Esophagus muscularis mucosa (tissue), 4 donors: ENCODE data around the gene UCN2. TPM values are rescaled to one million over a fixed set of nuclear protein-coding genes. Genes with fewer than 3 reads are reported as not detected.

Experiments used
- DNase-seq: peaks from one replicate; pipeline ENCODE4 v3.0.0-alpha.2; 2017; ENCODE audit errors: extremely low spot score
- H3K27ac ChIP-seq, 4 donors: fragments of 200-600 bp; sonication (generic); replicated peaks in 1 of 4; 1 replicate in 3 of 4; 2 replicates in 1 of 4; pipeline ENCODE4 v1.5.1; 2016 to 2019; ENCODE audit warnings: mild to moderate bottlenecking in 1 of 4
- H3K27me3 ChIP-seq, 4 donors: fragments of 200-600 bp; sonication (generic); one replicate each; pipeline versions ENCODE4 v1.5.1 to v1.6.0; 2016 to 2019
- H3K36me3 ChIP-seq, 4 donors: fragments of 200-600 bp; sonication (generic); one replicate each; pipeline ENCODE4 v1.5.1; 2016 to 2019
- H3K4me1 ChIP-seq, 4 donors: fragments of 200-600 bp; sonication (generic); one replicate each; pipeline ENCODE4 v1.5.1; 2016 to 2019
- H3K4me3 ChIP-seq, 4 donors: fragments of 200-600 bp; sonication (generic); 1 replicate in 2 of 4; 2 replicates in 2 of 4; pipeline ENCODE4 v1.5.1; 2016 to 2019; ENCODE audit warnings: mild to moderate bottlenecking in 4 of 4, moderate library complexity in 1 of 4
- H3K9me3 ChIP-seq, 4 donors: fragments of 200-600 bp; sonication (generic); 1 replicate in 3 of 4; 2 replicates in 1 of 4; pipeline ENCODE4 v1.5.1; 2016 to 2019
- EP300 ChIP-seq: sonication (generic); formaldehyde crosslinking; IDR thresholded peaks from one replicate; pipeline ENCODE4 v1.6.1; 2017; ENCODE audit warnings: antibody characterized with exemption
- POLR2A ChIP-seq: fragments of 450-650 bp; IDR thresholded peaks from one replicate; pipeline ENCODE4 v1.6.1; 2017; ENCODE audit warnings: antibody characterized with exemption, moderate library complexity, mild to moderate bottlenecking, low read depth
- POLR2AphosphoS5 ChIP-seq, 2 donors: sonication (generic); formaldehyde crosslinking; IDR thresholded peaks; one replicate each; pipeline ENCODE4 v1.6.1; 2017; ENCODE audit warnings: antibody characterized with exemption in 2 of 2
- WGBS: methylation state at CpG from one replicate; pipeline ENCODE4 v1.1.5; 2018; 5-methylcytosine and 5-hydroxymethylcytosine counted together
- intact Hi-C: fragments of 100-400 bp; cut with DNase I; formaldehyde crosslinking; loops from one replicate; pipeline ENCODE4 v1.15.1; 2023
- total RNA-seq, 4 donors: library from RNA; depleted of rRNA; stranded (reverse); fragments of >200 nt; gene quantifications; one replicate each; pipeline versions ENCODE4 v1.1.0 to v1.2.1, GENCODE V29; 2016
- TF ChIP-seq, protein P1 (sequence below), 3 experiments: fragments of 200-600 bp in 2 of 3; fragments of 450-650 bp in 1 of 3; sonication (generic) in 2 of 3; IDR thresholded peaks; one replicate each; pipeline ENCODE4 v1.5.1; 2017 to 2019; ENCODE audit warnings: antibody characterized with exemption in 3 of 3, mild to moderate bottlenecking in 2 of 3, moderate library complexity in 1 of 3

UCN2 gene
- total RNA-seq, 4 donors from 2014 or later, result not detected

DNA sequence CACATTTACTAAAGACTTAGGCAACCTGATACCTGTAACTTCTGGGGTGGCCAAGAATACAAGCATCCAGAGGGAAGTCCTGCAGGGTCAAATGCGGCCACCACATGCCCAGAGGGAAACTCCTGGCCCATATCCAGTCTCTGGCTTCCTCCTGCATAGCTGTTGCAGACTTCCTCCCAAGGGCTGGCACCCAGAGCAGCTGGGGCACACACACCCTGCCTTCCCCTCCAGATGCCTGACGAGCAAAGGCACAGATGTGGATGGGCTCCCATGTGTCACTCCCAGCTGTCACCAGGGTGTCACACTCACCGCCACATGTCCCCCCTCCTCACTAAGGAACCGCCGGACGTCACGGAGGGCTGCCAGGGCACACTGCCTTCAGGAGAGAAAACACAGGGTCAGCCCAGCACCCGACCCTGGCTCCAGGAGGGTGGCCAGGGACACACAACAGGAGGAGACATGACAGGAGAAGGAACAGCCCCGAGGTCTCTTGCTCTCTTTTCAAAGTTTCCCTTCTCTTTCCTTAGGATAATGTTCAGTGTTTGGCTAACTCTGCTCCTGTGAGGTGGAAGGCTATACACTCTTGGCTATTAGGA, 20.2 kb downstream of the UCN2 start:
- peaks cover 0 to 41% (median 7%) of the 10 kb centered on the region in 4 donors for H3K36me3 ChIP-seq
- intact Hi-C loops, result no loop called here

DNA sequence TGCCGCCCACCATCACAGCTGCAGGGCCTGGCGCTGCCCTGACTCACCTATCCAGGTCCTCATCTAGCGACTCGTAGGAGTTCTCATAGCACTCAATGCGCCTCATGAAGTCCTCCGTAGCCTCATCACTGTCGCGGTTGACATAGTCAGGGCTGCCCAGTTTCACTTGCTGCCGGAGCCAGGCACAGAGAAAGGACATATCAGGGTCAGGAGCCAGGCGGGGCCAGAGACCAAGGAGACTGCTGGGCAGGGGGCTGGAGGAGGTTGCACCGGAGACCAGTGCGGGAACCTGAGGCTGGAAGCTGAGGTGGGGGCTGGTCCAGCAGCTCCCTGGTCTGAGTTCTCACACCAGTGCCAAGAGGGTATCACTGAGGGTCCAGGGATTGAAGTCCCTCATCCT, 25.1 kb downstream of the UCN2 start:
- Histone ChIP-seq H3K4me3 (no peak overlapping the region), H3K27ac (no peak overlapping the region), H3K27me3 (no peaks in the 10 kb centered on the region), H3K36me3 (peaks cover 6 to 62% (median 27%) of the 10 kb centered on the region in 4 donors), H3K9me3 (no peaks in the 10 kb centered on the region), H3K4me1 (peaks cover 0 to 6% (median 0%) of the 10 kb centered on the region in 4 donors)
- TF ChIP-seq POLR2AphosphoS5 (IDR thresholded peaks at IDR 0.05) (no peak), POLR2A (no peak), EP300 (no peak)
- TF ChIP-seq, protein P1, sequence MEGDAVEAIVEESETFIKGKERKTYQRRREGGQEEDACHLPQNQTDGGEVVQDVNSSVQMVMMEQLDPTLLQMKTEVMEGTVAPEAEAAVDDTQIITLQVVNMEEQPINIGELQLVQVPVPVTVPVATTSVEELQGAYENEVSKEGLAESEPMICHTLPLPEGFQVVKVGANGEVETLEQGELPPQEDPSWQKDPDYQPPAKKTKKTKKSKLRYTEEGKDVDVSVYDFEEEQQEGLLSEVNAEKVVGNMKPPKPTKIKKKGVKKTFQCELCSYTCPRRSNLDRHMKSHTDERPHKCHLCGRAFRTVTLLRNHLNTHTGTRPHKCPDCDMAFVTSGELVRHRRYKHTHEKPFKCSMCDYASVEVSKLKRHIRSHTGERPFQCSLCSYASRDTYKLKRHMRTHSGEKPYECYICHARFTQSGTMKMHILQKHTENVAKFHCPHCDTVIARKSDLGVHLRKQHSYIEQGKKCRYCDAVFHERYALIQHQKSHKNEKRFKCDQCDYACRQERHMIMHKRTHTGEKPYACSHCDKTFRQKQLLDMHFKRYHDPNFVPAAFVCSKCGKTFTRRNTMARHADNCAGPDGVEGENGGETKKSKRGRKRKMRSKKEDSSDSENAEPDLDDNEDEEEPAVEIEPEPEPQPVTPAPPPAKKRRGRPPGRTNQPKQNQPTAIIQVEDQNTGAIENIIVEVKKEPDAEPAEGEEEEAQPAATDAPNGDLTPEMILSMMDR (IDR thresholded peaks at IDR 0.05), result no peak
- intact Hi-C loops, result loop anchor here (10.0 kb wide), 1 partner anchor 154 kb away; no protein-coding TSS in a partner anchor
- no peak for DNase-seq
- WGBS, result 97% methylated on average over 7 of the region's 12 CpGs

More for the DNA sequence above, 20.2 kb downstream of the UCN2 start:
- Histone ChIP-seq H3K27ac (no peak overlapping the region), H3K4me1 (peaks cover 0 to 6% (median under 1%) of the 10 kb centered on the region in 4 donors), H3K4me3 (no peak overlapping the region), H3K27me3 (no peaks in the 10 kb centered on the region), H3K9me3 (no peaks in the 10 kb centered on the region)
- 64% methylated on average over 9 of the region's 9 CpGs for WGBS
- TF ChIP-seq, protein P1 (IDR thresholded peaks at IDR 0.05), result no peak
- no peak for TF ChIP-seq POLR2A
- no peak for DNase-seq

GRCh38 chr3:48536785-48537184, 26.8 kb downstream of the UCN2 start:
- no peaks in the 10 kb centered on the region for H3K27me3 ChIP-seq
- 93% methylated on average over 5 of the region's 5 CpGs for WGBS
- no peaks in the 10 kb centered on the region for H3K9me3 ChIP-seq
- DNase-seq, result no peak
- H3K4me3 ChIP-seq, result no peak overlapping the region
- H3K36me3 ChIP-seq, result peaks cover 6 to 70% (median 27%) of the 10 kb centered on the region in 4 donors
- H3K4me1 ChIP-seq, result no peaks in the 10 kb centered on the region
- no peak overlapping the region for H3K27ac ChIP-seq
- intact Hi-C loops, result loop anchor here (10.0 kb wide), 1 partner anchor 152 kb away; no protein-coding TSS in a partner anchor
- TF ChIP-seq POLR2A (no peak), EP300 (no peak)
- TF ChIP-seq, protein P1 (IDR thresholded peaks at IDR 0.05), result no peak

DNA sequence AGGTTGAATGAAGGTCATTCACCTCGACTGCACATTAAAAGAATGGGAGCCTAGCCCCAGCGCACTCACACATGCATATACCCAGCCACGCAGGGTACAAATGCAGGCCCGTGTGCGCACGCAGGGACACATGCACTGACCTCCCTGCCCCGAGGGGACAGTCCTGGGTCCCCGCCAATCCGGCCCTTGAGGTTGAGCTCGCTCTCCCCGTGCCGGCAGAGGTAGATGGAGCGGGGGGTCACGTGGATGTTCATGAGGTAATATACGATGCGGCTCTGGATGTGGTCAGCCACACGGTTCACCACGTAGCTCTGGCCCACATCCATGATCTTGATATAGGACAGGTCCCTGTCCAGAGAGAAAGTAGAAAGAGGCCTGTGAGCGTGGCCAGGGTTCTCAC, 27.5 kb downstream of the UCN2 start:
- Histone ChIP-seq H3K4me3 (no peak overlapping the region), H3K27ac (no peak overlapping the region), H3K36me3 (peaks cover 6 to 70% (median 27%) of the 10 kb centered on the region in 4 donors), H3K27me3 (no peaks in the 10 kb centered on the region), H3K4me1 (no peaks in the 10 kb centered on the region), H3K9me3 (no peaks in the 10 kb centered on the region)
- no peak for TF ChIP-seq EP300
- no peak for TF ChIP-seq POLR2A
- no peak for TF ChIP-seq POLR2AphosphoS5 (IDR thresholded peaks at IDR 0.05)
- no peak for DNase-seq
- intact Hi-C loops, result loop anchor here (10.0 kb wide), 1 partner anchor 151 kb away; no protein-coding TSS in a partner anchor
- WGBS, result 83% methylated on average over 11 of the region's 19 CpGs

DNA sequence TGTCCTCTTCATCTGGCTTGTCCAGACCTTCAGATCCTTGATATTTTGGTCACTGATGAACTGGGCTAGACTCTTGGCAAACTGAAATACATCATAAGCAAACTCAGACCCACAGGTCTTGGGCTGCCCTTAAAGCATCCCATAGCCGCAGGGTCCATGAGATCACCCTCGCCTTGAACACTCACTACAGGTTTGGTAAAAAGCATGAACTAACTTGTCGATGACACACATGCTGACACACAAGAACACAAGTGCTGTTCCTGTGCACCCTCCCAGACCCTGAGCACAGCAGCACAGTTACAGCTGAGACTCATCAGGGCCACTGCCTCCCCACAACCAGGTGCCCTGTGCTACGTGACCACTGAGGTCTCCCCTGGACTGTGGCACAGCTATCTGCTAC, 28.0 kb downstream of the UCN2 start:
- no peak for DNase-seq
- Histone ChIP-seq H3K9me3 (no peaks in the 10 kb centered on the region), H3K36me3 (peaks cover 6 to 72% (median 27%) of the 10 kb centered on the region in 4 donors), H3K4me1 (no peaks in the 10 kb centered on the region), H3K4me3 (no peak overlapping the region), H3K27ac (no peak overlapping the region), H3K27me3 (no peaks in the 10 kb centered on the region)
- intact Hi-C loops, result loop anchor here (10.0 kb wide), 1 partner anchor 151 kb away; no protein-coding TSS in a partner anchor
- WGBS, result 94% methylated on average over 3 of the region's 4 CpGs
- no peak for TF ChIP-seq POLR2A
- TF ChIP-seq EP300, result no peak
- no peak for TF ChIP-seq POLR2AphosphoS5 (IDR thresholded peaks at IDR 0.05)
- TF ChIP-seq, protein P1 (IDR thresholded peaks at IDR 0.05), result no peak
